ENCODE measurements around the gene CBX5.

Gene CBX5

DNA sequence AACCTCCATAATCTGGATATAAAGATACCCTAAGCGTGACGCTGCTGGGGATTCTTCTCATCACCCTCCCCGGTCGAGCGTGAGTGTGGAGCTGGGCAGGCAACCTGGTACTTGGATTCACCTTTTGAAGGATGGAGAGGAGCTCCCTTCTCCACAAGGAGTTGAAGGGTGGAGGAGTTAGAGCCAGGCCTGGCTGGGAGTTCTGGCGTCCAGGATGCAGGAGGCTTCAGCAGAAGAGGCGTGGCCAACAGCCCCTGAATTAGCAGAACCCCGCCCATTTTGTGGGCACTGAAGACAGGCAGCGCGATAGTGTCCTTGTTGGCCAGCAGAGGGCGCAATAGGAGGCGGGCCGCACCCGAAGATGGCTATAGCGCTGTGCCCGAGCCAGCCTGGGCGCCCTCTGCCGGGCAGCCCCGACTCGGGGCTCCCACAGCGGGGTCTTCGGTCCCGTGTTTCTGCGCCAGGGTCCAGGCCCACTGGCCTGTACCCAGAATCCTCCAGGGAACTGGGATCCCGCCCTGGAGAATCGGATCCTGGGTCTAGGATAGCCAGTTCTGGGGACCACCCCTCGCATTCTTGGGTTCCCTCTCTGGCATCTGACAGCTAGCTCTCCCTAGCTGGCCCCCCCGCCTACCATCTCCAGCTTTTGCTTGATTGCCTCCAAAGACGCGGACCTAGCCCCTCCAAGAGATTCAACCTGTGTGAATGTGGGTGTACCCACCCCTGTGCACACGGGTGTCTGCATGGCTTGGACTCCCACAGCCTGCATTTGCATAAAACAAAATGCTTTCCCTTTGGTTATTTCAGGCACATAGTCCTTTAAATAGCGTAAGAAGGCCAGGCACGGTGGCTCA lies 65.1 kb downstream of the CBX5 start:
- Histone ChIP-seq H3K27me3 (ENCODE audit: control insufficient read depth, insufficient read depth, low read length, poor library complexity, severe bottlenecking) (peaks cover 73% of the 10 kb centered on the region), H3K9me3 (ENCODE audit: control insufficient read depth, low read length) (no peaks in the 10 kb centered on the region), H3K4me3 (ENCODE audit: insufficient read depth, low read depth, low read length) (no peak overlapping the region), H3K36me3 (ENCODE audit: control insufficient read depth, insufficient read depth, low read length) (no peaks in the 10 kb centered on the region), H3K27ac (ENCODE audit: insufficient read depth, low read depth, low read length, poor library complexity, severe bottlenecking) (no peak overlapping the region), H3K4me1 (ENCODE audit: control insufficient read depth, insufficient read depth, low read length) (no peaks in the 10 kb centered on the region)
- 31 to 33% methylated on average over 33 of the region's 33 CpGs for WGBS, 2 experiments

DNA sequence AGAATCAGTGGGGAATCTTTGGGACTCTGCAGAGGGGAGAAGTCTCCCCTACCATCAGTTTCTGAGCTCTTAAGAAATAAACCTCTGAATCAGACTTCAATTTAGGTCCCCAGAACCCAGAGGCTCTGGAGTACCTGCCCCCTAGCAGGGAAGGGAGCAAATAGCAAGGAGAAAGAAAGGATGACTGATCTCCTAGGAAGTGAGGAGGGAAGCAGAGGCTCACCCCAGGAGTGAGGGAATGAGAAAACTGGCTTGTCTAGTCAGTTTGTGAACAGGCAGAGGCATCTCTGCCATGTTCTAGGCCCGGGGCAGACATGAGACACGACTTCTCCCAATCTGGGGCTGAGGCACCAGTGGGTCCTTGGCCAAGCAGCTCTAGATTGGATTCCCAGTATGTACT lies 66.8 kb downstream of the CBX5 start:
- Histone ChIP-seq H3K36me3 (ENCODE audit: control insufficient read depth, insufficient read depth, low read length) (no peaks in the 10 kb centered on the region), H3K9me3 (ENCODE audit: control insufficient read depth, low read length) (no peaks in the 10 kb centered on the region), H3K27me3 (ENCODE audit: control insufficient read depth, insufficient read depth, low read length, poor library complexity, severe bottlenecking) (peaks cover 71% of the 10 kb centered on the region), H3K4me1 (ENCODE audit: control insufficient read depth, insufficient read depth, low read length) (no peaks in the 10 kb centered on the region), H3K4me3 (ENCODE audit: insufficient read depth, low read depth, low read length) (no peak overlapping the region), H3K27ac (ENCODE audit: insufficient read depth, low read depth, low read length, poor library complexity, severe bottlenecking) (no peak overlapping the region)
- WGBS, 2 experiments: 79 to 84% methylated on average over 2 of the region's 2 CpGs

DNA sequence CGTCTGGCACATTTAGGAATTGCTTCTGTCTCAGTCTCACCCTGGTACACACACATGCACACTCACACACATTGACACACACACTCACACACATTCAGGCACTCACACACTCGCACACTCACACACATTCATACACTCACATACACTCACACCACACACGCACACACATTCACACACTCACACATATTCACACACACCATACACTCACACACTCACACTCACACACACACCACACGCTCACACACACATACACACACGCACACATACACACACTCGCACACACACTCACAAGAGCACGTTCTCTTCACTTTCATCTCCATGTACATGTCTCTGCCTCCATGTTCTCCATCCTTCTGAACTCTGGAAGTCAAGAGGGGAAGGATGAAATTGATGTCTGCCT lies 68.0 kb downstream of the CBX5 start:
- Histone ChIP-seq H3K4me1 (ENCODE audit: control insufficient read depth, insufficient read depth, low read length) (no peaks in the 10 kb centered on the region), H3K4me3 (ENCODE audit: insufficient read depth, low read depth, low read length) (no peak overlapping the region), H3K36me3 (ENCODE audit: control insufficient read depth, insufficient read depth, low read length) (no peaks in the 10 kb centered on the region), H3K27ac (ENCODE audit: insufficient read depth, low read depth, low read length, poor library complexity, severe bottlenecking) (no peak overlapping the region), H3K9me3 (ENCODE audit: control insufficient read depth, low read length) (no peaks in the 10 kb centered on the region), H3K27me3 (ENCODE audit: control insufficient read depth, insufficient read depth, low read length, poor library complexity, severe bottlenecking) (peaks cover 68% of the 10 kb centered on the region)
- 85 to 91% methylated on average over 7 of the region's 7 CpGs for WGBS, 2 experiments

DNA sequence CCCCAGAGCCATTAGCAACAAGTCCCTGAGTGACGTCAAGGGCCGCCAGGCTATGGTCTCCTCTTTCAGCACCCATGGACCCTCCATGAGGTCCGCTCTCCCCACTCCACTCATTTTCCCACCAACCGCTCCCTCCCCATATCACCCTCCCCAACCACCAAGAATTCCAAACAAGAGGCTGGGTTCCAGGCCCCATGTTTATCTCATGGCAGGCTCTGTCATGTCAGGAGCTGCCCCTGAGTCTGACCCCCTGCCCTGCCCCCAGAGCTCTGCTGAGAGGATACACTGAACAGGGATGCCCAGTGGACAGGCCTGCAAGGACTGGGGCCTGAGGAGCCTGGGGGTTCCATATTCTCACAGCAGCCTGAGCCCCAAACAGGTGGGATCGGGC lies 69.5 kb downstream of the CBX5 start:
- no peaks in the 10 kb centered on the region for H3K9me3 ChIP-seq (ENCODE audit: control insufficient read depth, low read length)
- H3K4me3 ChIP-seq (ENCODE audit: insufficient read depth, low read depth, low read length): no peak overlapping the region
- H3K27me3 ChIP-seq (ENCODE audit: control insufficient read depth, insufficient read depth, low read length, poor library complexity, severe bottlenecking): peaks cover 68% of the 10 kb centered on the region
- H3K27ac ChIP-seq (ENCODE audit: insufficient read depth, low read depth, low read length, poor library complexity, severe bottlenecking): no peak overlapping the region
- 90 to 94% methylated on average over 5 of the region's 5 CpGs for WGBS, 2 experiments
- no peaks in the 10 kb centered on the region for H3K4me1 ChIP-seq (ENCODE audit: control insufficient read depth, insufficient read depth, low read length)
- no peaks in the 10 kb centered on the region for H3K36me3 ChIP-seq (ENCODE audit: control insufficient read depth, insufficient read depth, low read length)

DNA sequence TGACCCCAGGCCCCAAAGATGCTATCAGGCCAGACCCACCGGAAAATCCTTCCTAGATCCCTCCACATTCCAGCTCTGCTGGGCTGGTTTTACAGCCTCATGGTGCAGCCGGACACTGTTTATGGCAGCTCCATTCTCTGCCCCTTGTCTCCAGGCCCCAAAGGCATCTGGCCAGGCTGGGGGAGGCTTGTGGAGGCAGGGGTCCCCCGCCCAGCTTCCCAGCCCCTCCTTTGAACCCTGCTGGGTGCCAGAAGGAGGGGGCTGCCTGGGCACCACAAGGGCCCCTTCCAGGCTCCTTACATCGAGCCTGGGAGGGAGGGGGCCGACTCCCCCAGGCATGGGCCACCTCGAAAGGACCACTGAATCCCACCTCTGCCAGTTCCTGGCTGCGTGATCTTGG lies 71.3 kb downstream of the CBX5 start:
- H3K27me3 ChIP-seq (ENCODE audit: control insufficient read depth, insufficient read depth, low read length, poor library complexity, severe bottlenecking): peaks cover 78% of the 10 kb centered on the region
- H3K9me3 ChIP-seq (ENCODE audit: control insufficient read depth, low read length): no peaks in the 10 kb centered on the region
- H3K4me1 ChIP-seq (ENCODE audit: control insufficient read depth, insufficient read depth, low read length): no peaks in the 10 kb centered on the region
- WGBS, 2 experiments: 72 to 74% methylated on average over 7 of the region's 7 CpGs
- H3K27ac ChIP-seq (ENCODE audit: insufficient read depth, low read depth, low read length, poor library complexity, severe bottlenecking): no peak overlapping the region
- no peak overlapping the region for H3K4me3 ChIP-seq (ENCODE audit: insufficient read depth, low read depth, low read length)
- H3K36me3 ChIP-seq (ENCODE audit: control insufficient read depth, insufficient read depth, low read length): no peaks in the 10 kb centered on the region

DNA sequence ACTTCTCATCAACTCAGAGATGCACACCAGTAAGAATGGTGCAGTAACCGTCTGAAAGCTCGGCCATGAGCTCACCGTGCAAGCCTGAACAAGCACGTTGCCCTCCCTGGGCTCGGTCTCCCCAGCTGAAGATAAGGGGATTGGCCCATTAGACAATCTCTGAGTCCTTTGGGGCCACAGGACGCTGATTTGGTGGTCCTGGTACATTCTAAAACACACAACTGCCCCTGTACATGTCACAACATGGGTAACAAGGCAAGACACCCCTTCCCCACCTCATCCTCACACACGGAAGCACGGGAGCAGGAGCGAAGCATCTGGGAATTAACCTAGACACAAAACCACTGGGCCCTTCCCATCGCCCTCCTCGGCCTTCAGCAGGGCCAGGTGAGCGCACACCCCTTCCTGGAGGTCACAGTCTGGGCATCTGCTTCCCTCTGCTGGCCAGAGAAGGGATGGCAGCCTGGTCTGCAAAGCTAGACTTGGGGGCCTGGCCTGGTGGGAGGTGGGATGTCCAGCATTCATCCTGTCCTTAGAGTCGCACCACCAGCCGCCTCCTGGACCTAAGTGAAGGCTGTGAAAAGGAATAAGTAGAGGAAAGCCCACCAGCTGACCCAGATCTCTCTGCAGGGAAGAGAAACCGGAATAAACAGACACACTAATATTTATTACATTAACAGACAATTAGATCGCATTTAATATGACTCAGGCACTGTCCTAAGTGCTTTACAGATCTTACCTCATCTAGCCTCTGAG lies 72.2 kb downstream of the CBX5 start:
- Histone ChIP-seq H3K36me3 (ENCODE audit: control insufficient read depth, insufficient read depth, low read length) (no peaks in the 10 kb centered on the region), H3K4me1 (ENCODE audit: control insufficient read depth, insufficient read depth, low read length) (no peaks in the 10 kb centered on the region), H3K27me3 (ENCODE audit: control insufficient read depth, insufficient read depth, low read length, poor library complexity, severe bottlenecking) (peaks cover 77% of the 10 kb centered on the region), H3K9me3 (ENCODE audit: control insufficient read depth, low read length) (no peaks in the 10 kb centered on the region), H3K27ac (ENCODE audit: insufficient read depth, low read depth, low read length, poor library complexity, severe bottlenecking) (no peak overlapping the region), H3K4me3 (ENCODE audit: insufficient read depth, low read depth, low read length) (no peak overlapping the region)
- WGBS, 2 experiments: 36 to 39% methylated on average over 16 of the region's 16 CpGs

DNA sequence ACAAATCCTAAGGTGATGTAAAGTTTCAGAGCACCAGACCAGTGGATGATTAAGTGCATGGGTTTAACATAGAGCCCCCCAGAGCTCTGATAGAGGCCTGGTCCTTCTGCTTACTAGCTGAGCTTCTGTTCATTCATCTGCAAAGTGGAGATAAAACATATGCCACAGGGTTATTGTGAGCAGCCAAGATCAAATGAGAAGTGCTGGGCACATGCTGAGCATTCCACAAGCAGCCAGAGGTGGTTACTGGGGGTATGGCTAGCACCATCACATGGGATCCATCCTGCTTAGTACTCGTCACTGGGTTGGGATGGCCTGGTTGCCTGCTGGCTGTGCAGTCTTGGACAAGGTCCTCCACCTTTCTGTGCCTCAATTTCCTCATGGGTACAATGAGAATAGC lies 73.1 kb downstream of the CBX5 start:
- Histone ChIP-seq H3K4me1 (ENCODE audit: control insufficient read depth, insufficient read depth, low read length) (no peaks in the 10 kb centered on the region), H3K4me3 (ENCODE audit: insufficient read depth, low read depth, low read length) (no peak overlapping the region), H3K27ac (ENCODE audit: insufficient read depth, low read depth, low read length, poor library complexity, severe bottlenecking) (no peak overlapping the region), H3K9me3 (ENCODE audit: control insufficient read depth, low read length) (no peaks in the 10 kb centered on the region), H3K36me3 (ENCODE audit: control insufficient read depth, insufficient read depth, low read length) (no peaks in the 10 kb centered on the region), H3K27me3 (ENCODE audit: control insufficient read depth, insufficient read depth, low read length, poor library complexity, severe bottlenecking) (peaks cover 77% of the 10 kb centered on the region)
- WGBS, 2 experiments: 42 to 65% methylated on average over 1 of the region's 1 CpG

DNA sequence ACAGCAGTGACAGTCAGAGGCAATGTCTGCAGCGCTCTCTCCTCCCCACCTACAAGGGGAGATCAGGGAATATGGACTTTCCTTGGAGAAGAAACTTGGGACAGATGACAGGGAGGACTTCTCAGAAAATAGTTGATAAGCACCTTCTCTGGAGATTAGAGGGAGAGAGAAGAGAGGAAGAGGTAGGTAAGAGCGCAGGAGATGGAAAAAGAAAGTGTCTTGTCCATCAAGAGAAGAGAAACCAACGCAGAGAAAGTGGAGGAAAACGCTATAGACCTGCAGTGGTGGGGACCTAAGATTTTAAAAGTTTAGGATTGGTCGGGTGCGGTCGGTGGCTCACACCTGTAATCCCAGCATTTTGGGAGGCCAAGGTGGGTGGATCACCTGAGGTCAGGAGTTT lies 75.6 kb downstream of the CBX5 start:
- H3K36me3 ChIP-seq (ENCODE audit: control insufficient read depth, insufficient read depth, low read length): no peaks in the 10 kb centered on the region
- H3K27me3 ChIP-seq (ENCODE audit: control insufficient read depth, insufficient read depth, low read length, poor library complexity, severe bottlenecking): peaks cover 89% of the 10 kb centered on the region
- 77% methylated on average over 7 of the region's 7 CpGs for WGBS, 2 experiments
- H3K4me1 ChIP-seq (ENCODE audit: control insufficient read depth, insufficient read depth, low read length): no peaks in the 10 kb centered on the region
- H3K27ac ChIP-seq (ENCODE audit: insufficient read depth, low read depth, low read length, poor library complexity, severe bottlenecking): no peak overlapping the region
- no peak overlapping the region for H3K4me3 ChIP-seq (ENCODE audit: insufficient read depth, low read depth, low read length)
- H3K9me3 ChIP-seq (ENCODE audit: control insufficient read depth, low read length): no peaks in the 10 kb centered on the region

DNA sequence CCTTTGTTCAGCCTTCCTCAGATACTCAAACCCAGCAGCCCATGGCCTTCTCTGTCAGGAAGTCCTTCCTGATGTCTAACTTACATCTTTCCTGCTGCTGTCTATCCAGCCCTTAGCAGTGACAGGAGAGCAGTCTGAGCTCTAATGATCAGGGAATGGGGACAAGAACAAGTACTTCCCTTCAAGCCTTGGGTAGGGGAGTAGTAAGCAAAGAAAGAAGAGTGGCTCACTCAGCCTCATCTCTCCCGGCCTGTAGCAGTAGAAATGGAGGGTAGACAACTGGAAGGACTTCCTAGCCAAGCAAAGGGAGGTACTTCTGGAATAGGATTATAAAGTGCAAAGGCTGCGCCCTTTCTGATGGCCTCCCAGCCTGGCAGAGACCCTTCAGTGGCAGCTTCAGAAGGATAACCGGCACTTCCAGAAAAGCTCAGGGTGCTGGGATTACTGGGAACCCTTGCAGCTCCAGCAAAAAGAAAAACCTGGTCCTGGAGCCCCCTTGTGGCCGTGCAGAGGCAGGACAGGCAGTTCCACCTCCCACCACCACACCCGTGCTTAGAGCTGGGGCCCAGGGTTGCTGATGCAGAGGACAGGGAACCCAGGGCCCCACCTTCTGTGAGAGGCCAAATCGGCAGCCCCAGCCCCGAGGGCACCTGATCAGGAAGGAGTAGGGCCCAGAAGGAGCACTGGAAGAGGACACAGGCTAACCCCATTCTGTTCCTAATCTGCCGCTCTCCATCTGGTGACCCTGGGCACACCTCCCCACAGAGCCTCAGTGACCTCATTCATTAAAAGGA lies 78.7 kb downstream of the CBX5 start:
- 26 to 28% methylated on average over 8 of the region's 8 CpGs for WGBS, 2 experiments
- H3K4me3 ChIP-seq (ENCODE audit: insufficient read depth, low read depth, low read length): no peak overlapping the region
- H3K9me3 ChIP-seq (ENCODE audit: control insufficient read depth, low read length): no peaks in the 10 kb centered on the region
- peaks cover 7% of the 10 kb centered on the region for H3K4me1 ChIP-seq (ENCODE audit: control insufficient read depth, insufficient read depth, low read length)
- H3K27me3 ChIP-seq (ENCODE audit: control insufficient read depth, insufficient read depth, low read length, poor library complexity, severe bottlenecking): peaks cover 93% of the 10 kb centered on the region
- H3K27ac ChIP-seq (ENCODE audit: insufficient read depth, low read depth, low read length, poor library complexity, severe bottlenecking): no peak overlapping the region
- no peaks in the 10 kb centered on the region for H3K36me3 ChIP-seq (ENCODE audit: control insufficient read depth, insufficient read depth, low read length)

DNA sequence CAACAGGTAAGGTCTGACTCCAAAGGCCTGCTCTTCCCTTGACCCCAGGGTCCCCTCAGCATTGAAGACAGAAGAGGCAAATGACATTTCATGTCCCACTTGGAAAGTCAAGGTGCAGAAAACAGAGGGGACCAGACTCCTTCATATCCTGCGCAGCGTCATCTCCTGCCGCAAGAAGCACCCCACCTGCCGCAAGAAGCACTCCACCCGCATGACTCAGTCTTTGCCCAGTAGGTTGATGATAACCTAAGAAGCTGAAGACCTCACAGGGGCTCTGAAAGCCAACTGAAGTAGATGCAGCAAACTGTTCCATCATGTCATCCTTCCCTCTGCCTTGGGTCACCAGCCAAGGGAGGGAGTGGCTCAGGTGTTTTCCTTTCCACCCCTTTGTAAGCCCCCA lies 79.5 kb downstream of the CBX5 start:
- Histone ChIP-seq H3K4me3 (ENCODE audit: insufficient read depth, low read depth, low read length) (no peak overlapping the region), H3K27ac (ENCODE audit: insufficient read depth, low read depth, low read length, poor library complexity, severe bottlenecking) (no peak overlapping the region), H3K9me3 (ENCODE audit: control insufficient read depth, low read length) (no peaks in the 10 kb centered on the region), H3K4me1 (ENCODE audit: control insufficient read depth, insufficient read depth, low read length) (peaks cover 7% of the 10 kb centered on the region), H3K36me3 (ENCODE audit: control insufficient read depth, insufficient read depth, low read length) (no peaks in the 10 kb centered on the region), H3K27me3 (ENCODE audit: control insufficient read depth, insufficient read depth, low read length, poor library complexity, severe bottlenecking) (peaks cover 93% of the 10 kb centered on the region)
- WGBS, 2 experiments: 96% methylated on average over 5 of the region's 5 CpGs
